ENCODE measurements around the gene THBS4. TPM values are rescaled to one million over a fixed set of nuclear protein-coding genes. Genes with fewer than 3 reads are reported as not detected.

The THBS4 gene
- polyA plus RNA-seq, 1 donor = 3.3 TPM

DNA sequence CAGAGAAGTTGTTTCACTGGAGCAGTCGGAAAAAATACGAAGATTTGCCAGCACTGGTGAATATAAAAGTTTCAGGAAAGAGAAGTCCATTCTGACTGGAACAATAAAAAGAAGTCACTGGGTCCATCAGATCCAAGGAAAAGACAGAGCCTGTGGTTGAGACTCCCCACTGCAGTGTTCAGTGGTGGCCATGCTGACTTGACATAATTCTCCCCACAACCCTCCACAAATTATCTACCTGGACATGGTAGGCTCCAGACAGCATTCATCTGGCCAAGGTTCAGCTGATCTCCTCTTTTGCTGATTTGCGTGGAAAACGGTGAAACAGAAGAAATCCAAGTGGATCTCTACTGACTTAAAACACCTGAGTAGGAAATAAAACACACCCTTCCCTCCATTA lies 8.0 kb downstream of the THBS4 start:
- H3K36me3 ChIP-seq (ENCODE audit: control insufficient read depth, insufficient read depth, low read length) = no peaks in the 10 kb centered on the region
- H3K4me1 ChIP-seq (ENCODE audit: control insufficient read depth, insufficient read depth, low read length) = no peaks in the 10 kb centered on the region
- no peak overlapping the region for H3K4me3 ChIP-seq (ENCODE audit: low read length)
- no peak overlapping the region for H3K27ac ChIP-seq (ENCODE audit: low read length)
- DNase-seq = no peak
- H3K27me3 ChIP-seq (ENCODE audit: control insufficient read depth, insufficient read depth, low read length) = peaks cover 15% of the 10 kb centered on the region
- 50% methylated on average over 2 of the region's 4 CpGs for WGBS (ENCODE audit: insufficient coverage, low lambda C conversion rate)
- no peaks in the 10 kb centered on the region for H3K9me3 ChIP-seq (ENCODE audit: control insufficient read depth, low read depth, low read length)

- Histone ChIP-seq H3K27ac (ENCODE audit: low read length) (no peak overlapping the region), H3K9me3 (ENCODE audit: control insufficient read depth, low read depth, low read length) (no peaks in the 10 kb centered on the region), H3K36me3 (ENCODE audit: control insufficient read depth, insufficient read depth, low read length) (no peaks in the 10 kb centered on the region), H3K4me3 (ENCODE audit: low read length) (no peak overlapping the region), H3K4me1 (ENCODE audit: control insufficient read depth, insufficient read depth, low read length) (no peaks in the 10 kb centered on the region), H3K27me3 (ENCODE audit: control insufficient read depth, insufficient read depth, low read length) (peaks cover 6% of the 10 kb centered on the region)
- DNase-seq = no peak
These were observed 13.1 kb downstream of the THBS4 start for GRCh38 chr5:80048084-80048780.

DNA sequence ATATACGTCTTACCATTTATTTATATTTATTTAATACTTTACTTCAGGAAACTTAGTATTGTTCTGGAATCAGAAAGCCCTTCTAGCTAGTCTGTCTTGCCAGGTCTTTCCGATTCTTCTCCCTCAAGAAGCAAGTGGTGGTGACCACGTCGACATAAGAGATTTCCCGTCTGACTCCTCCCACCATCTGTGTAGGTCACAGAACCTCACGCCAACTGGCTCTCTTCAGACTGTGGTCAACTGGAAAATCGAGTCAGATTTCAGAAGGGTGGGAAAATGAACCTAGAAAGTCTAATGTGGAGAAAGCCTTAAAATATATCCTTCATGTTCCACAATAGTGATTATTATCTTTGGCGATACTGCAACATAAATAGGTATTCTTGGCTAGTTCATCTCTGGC lies 17.3 kb downstream of the THBS4 start:
- Histone ChIP-seq H3K4me1 (ENCODE audit: control insufficient read depth, insufficient read depth, low read length) (no peaks in the 10 kb centered on the region), H3K27ac (ENCODE audit: low read length) (no peak overlapping the region), H3K9me3 (ENCODE audit: control insufficient read depth, low read depth, low read length) (no peaks in the 10 kb centered on the region), H3K4me3 (ENCODE audit: low read length) (no peak overlapping the region), H3K27me3 (ENCODE audit: control insufficient read depth, insufficient read depth, low read length) (peaks cover 2% of the 10 kb centered on the region), H3K36me3 (ENCODE audit: control insufficient read depth, insufficient read depth, low read length) (no peaks in the 10 kb centered on the region)
- no peak for DNase-seq
- 94% methylated on average over 2 of the region's 8 CpGs for WGBS (ENCODE audit: insufficient coverage, low lambda C conversion rate)

GRCh38 chr5:80054682-80055081 lies 19.5 kb downstream of the THBS4 start:
- Histone ChIP-seq H3K36me3 (ENCODE audit: control insufficient read depth, insufficient read depth, low read length) (no peaks in the 10 kb centered on the region), H3K4me1 (ENCODE audit: control insufficient read depth, insufficient read depth, low read length) (no peaks in the 10 kb centered on the region), H3K27ac (ENCODE audit: low read length) (no peak overlapping the region), H3K9me3 (ENCODE audit: control insufficient read depth, low read depth, low read length) (no peaks in the 10 kb centered on the region), H3K4me3 (ENCODE audit: low read length) (no peak overlapping the region), H3K27me3 (ENCODE audit: control insufficient read depth, insufficient read depth, low read length) (peaks cover 2% of the 10 kb centered on the region)
- WGBS (ENCODE audit: insufficient coverage, low lambda C conversion rate) = no CpG with 5 or more reads among the region's 5 CpGs
- DNase-seq = no peak

DNA sequence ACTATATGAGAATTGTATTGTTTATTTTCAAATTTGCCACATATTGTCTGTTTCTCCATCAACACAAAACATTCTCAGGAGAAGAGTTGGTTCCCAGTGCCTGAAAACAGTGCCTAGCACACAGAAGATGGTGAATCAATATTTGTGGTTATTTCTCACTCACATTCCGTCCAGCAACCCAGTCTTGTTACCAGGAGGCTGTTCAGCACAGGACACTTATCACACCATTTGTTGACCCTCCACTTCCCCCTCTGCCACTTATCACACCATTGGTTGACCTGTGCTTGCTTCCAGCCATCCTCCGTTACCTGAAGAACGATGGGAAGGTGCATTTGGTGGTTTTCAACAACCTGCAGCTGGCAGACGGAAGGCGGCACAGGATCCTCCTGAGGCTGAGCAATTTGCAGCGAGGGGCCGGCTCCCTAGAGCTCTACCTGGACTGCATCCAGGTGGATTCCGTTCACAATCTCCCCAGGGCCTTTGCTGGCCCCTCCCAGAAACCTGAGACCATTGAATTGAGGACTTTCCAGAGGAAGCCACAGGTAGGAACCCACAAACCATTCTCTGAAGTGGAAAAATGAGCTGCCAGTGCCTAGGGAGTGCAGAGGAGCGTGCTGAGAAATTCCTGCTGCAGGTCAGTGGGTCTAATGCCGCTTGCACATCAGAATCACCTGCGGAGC lies 20.5 kb downstream of the THBS4 start:
- Histone ChIP-seq H3K27me3 (ENCODE audit: control insufficient read depth, insufficient read depth, low read length) (peaks cover 2% of the 10 kb centered on the region), H3K27ac (ENCODE audit: low read length) (no peak overlapping the region), H3K4me3 (ENCODE audit: low read length) (no peak overlapping the region), H3K36me3 (ENCODE audit: control insufficient read depth, insufficient read depth, low read length) (no peaks in the 10 kb centered on the region), H3K9me3 (ENCODE audit: control insufficient read depth, low read depth, low read length) (no peaks in the 10 kb centered on the region), H3K4me1 (ENCODE audit: control insufficient read depth, insufficient read depth, low read length) (no peaks in the 10 kb centered on the region)
- no CpG with 5 or more reads among the region's 11 CpGs for WGBS (ENCODE audit: insufficient coverage, low lambda C conversion rate)
- DNase-seq = no peak

DNA sequence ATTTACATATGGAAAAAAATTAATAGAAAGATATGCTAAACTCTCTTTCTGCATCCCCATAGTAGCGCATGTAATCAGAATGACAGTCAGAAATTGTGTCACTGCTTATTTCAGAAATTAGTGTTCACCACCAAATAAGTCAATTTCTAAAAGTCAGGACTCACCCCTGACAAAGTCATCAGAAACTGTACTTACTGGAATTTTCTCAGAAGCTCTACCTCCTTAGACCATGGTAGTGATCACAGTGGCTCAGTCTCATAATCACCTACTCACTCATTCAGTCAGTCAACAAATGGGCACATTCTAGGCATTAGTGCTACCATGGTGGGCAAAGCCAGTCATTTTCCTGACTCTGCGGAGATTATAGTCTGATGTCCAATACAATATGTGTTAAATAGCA lies 22.0 kb downstream of the THBS4 start:
- H3K4me1 ChIP-seq (ENCODE audit: control insufficient read depth, insufficient read depth, low read length) = no peaks in the 10 kb centered on the region
- no peaks in the 10 kb centered on the region for H3K9me3 ChIP-seq (ENCODE audit: control insufficient read depth, low read depth, low read length)
- 80% methylated on average over 1 of the region's 2 CpGs for WGBS (ENCODE audit: insufficient coverage, low lambda C conversion rate)
- H3K4me3 ChIP-seq (ENCODE audit: low read length) = no peak overlapping the region
- H3K36me3 ChIP-seq (ENCODE audit: control insufficient read depth, insufficient read depth, low read length) = no peaks in the 10 kb centered on the region
- H3K27ac ChIP-seq (ENCODE audit: low read length) = no peak overlapping the region
- DNase-seq = no peak
- H3K27me3 ChIP-seq (ENCODE audit: control insufficient read depth, insufficient read depth, low read length) = no peaks in the 10 kb centered on the region

- Histone ChIP-seq H3K27ac (ENCODE audit: low read length) (no peak overlapping the region), H3K36me3 (ENCODE audit: control insufficient read depth, insufficient read depth, low read length) (no peaks in the 10 kb centered on the region), H3K9me3 (ENCODE audit: control insufficient read depth, low read depth, low read length) (no peaks in the 10 kb centered on the region), H3K4me3 (ENCODE audit: low read length) (no peak overlapping the region), H3K4me1 (ENCODE audit: control insufficient read depth, insufficient read depth, low read length) (no peaks in the 10 kb centered on the region), H3K27me3 (ENCODE audit: control insufficient read depth, insufficient read depth, low read length) (no peaks in the 10 kb centered on the region)
- DNase-seq = no peak
- WGBS (ENCODE audit: insufficient coverage, low lambda C conversion rate) = no CpG with 5 or more reads among the region's 2 CpGs
These were observed 22.8 kb downstream of the THBS4 start for GRCh38 chr5:80057921-80058320.

DNA sequence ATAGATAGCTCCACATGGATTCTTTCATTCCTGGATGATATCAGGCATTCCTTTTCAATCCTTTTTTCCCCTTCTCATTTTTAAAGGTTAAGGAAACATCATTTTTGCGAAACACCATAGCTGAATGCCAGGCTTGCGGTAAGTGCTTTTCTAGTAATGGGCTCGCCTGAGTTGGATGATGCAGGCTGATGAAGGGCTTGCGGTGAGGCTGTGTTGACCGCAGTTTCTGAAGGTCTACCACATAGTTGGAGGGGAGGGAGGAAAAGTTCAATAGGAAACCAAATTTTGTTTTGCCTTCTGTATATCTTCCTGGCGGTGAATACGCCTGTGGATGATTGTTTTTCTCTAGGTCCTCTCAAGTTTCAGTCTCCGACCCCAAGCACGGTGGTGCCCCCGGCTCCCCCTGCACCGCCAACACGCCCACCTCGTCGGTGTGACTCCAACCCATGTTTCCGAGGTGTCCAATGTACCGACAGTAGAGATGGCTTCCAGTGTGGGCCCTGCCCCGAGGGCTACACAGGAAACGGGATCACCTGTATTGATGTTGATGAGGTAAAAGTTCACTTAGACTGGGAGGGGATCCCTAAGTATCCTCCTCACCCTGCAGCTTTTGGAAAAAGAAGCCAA lies 24.3 kb downstream of the THBS4 start:
- no peak overlapping the region for H3K27ac ChIP-seq (ENCODE audit: low read length)
- no peaks in the 10 kb centered on the region for H3K4me1 ChIP-seq (ENCODE audit: control insufficient read depth, insufficient read depth, low read length)

GRCh38 chr5:80060966-80061365 lies 25.8 kb downstream of the THBS4 start:
- Histone ChIP-seq H3K4me1 (ENCODE audit: control insufficient read depth, insufficient read depth, low read length) (no peaks in the 10 kb centered on the region), H3K36me3 (ENCODE audit: control insufficient read depth, insufficient read depth, low read length) (no peaks in the 10 kb centered on the region), H3K27ac (ENCODE audit: low read length) (no peak overlapping the region), H3K9me3 (ENCODE audit: control insufficient read depth, low read depth, low read length) (no peaks in the 10 kb centered on the region), H3K4me3 (ENCODE audit: low read length) (no peak overlapping the region), H3K27me3 (ENCODE audit: control insufficient read depth, insufficient read depth, low read length) (no peaks in the 10 kb centered on the region)
- WGBS (ENCODE audit: insufficient coverage, low lambda C conversion rate) = no CpG with 5 or more reads among the region's 4 CpGs
- DNase-seq = no peak

More for the DNA sequence above, 24.3 kb downstream of the THBS4 start:
- H3K36me3 ChIP-seq (ENCODE audit: control insufficient read depth, insufficient read depth, low read length) = no peaks in the 10 kb centered on the region
- no peak for DNase-seq
- no peaks in the 10 kb centered on the region for H3K27me3 ChIP-seq (ENCODE audit: control insufficient read depth, insufficient read depth, low read length)
- H3K9me3 ChIP-seq (ENCODE audit: control insufficient read depth, low read depth, low read length) = no peaks in the 10 kb centered on the region
- 100% methylated on average over 2 of the region's 18 CpGs for WGBS (ENCODE audit: insufficient coverage, low lambda C conversion rate)
- H3K4me3 ChIP-seq (ENCODE audit: low read length) = no peak overlapping the region

- no peaks in the 10 kb centered on the region for H3K36me3 ChIP-seq (ENCODE audit: control insufficient read depth, insufficient read depth, low read length)
- H3K27me3 ChIP-seq (ENCODE audit: control insufficient read depth, insufficient read depth, low read length) = no peaks in the 10 kb centered on the region
- H3K9me3 ChIP-seq (ENCODE audit: control insufficient read depth, low read depth, low read length) = no peaks in the 10 kb centered on the region
- no peak overlapping the region for H3K27ac ChIP-seq (ENCODE audit: low read length)
- H3K4me1 ChIP-seq (ENCODE audit: control insufficient read depth, insufficient read depth, low read length) = no peaks in the 10 kb centered on the region
- DNase-seq = no peak
- no CpG with 5 or more reads among the region's 4 CpGs for WGBS (ENCODE audit: insufficient coverage, low lambda C conversion rate)
- no peak overlapping the region for H3K4me3 ChIP-seq (ENCODE audit: low read length)
These were observed 26.4 kb downstream of the THBS4 start for GRCh38 chr5:80061547-80061946.
